H9 (cell line): ENCODE measurements around the gene GLIPR1L1. TPM values are rescaled to one million over a fixed set of nuclear protein-coding genes. Genes with fewer than 3 reads are reported as not detected.
A peak's percentile ranks its signal among the peaks of the same experiment; 100 is the strongest.

Experiments used
- DNase-seq: peaks from one replicate; pipeline ENCODE4 v3.0.0-alpha.2; 2017
- H2AFZ ChIP-seq: one replicate; pipeline ENCODE4 v1.6.1; 2013; ENCODE audit warnings: mild to moderate bottlenecking, low read length, control low read depth, moderate library complexity
- H2AK5ac ChIP-seq: 2 replicates; pipeline ENCODE4 v1.6.1; 2013; ENCODE audit warnings: low read length, control low read depth, mixed read lengths; ENCODE audit not compliant: insufficient read length
- H2BK120ac ChIP-seq: one replicate; pipeline ENCODE4 v1.6.1; 2013; ENCODE audit warnings: low read depth, mild to moderate bottlenecking, low read length, control low read depth, inconsistent platforms; ENCODE audit not compliant: poor library complexity, severe bottlenecking
- H2BK12ac ChIP-seq: 2 replicates; pipeline ENCODE4 v1.6.1; 2013; ENCODE audit warnings: low read length, control low read depth, mixed read lengths, low read depth; ENCODE audit not compliant: insufficient read length
- H2BK15ac ChIP-seq: 2 replicates; pipeline ENCODE4 v1.6.1; 2013; ENCODE audit warnings: low read depth, low read length, control low read depth
- H2BK20ac ChIP-seq: one replicate; pipeline ENCODE4 v1.6.1; 2013; ENCODE audit warnings: low read depth, mild to moderate bottlenecking, low read length, control low read depth, inconsistent platforms; ENCODE audit not compliant: poor library complexity, severe bottlenecking
- H2BK5ac ChIP-seq: 2 replicates; pipeline ENCODE4 v1.6.1; 2013; ENCODE audit warnings: low read length, control low read depth, mixed read lengths; ENCODE audit not compliant: insufficient read length
- H3K14ac ChIP-seq: 2 replicates; pipeline ENCODE4 v1.6.1; 2013; ENCODE audit warnings: low read length, control low read depth; ENCODE audit not compliant: insufficient read depth
- H3K18ac ChIP-seq: 2 replicates; pipeline ENCODE4 v1.6.1; 2013; ENCODE audit warnings: low read depth, mild to moderate bottlenecking, mixed read lengths, low read length, control low read depth; ENCODE audit not compliant: insufficient read length
- H3K23ac ChIP-seq: 2 replicates; pipeline ENCODE4 v1.6.1; 2013; ENCODE audit warnings: low read length, control low read depth, mixed read lengths, low read depth; ENCODE audit not compliant: insufficient read length
- H3K23me2 ChIP-seq: 2 replicates; pipeline ENCODE4 v1.6.1; 2013; ENCODE audit warnings: low read depth, mild to moderate bottlenecking, mixed read lengths, low read length, control low read depth; ENCODE audit not compliant: insufficient read length, poor library complexity, severe bottlenecking
- H3K27ac ChIP-seq: 2 replicates; pipeline ENCODE4 v1.5.1; 2013; ENCODE audit warnings: low read length, control low read depth, mixed read lengths, low read depth; ENCODE audit not compliant: insufficient read length
- H3K27me3 ChIP-seq: 2 replicates; pipeline ENCODE4 v1.6.1; 2013; ENCODE audit warnings: low read length, control low read depth, inconsistent platforms; ENCODE audit not compliant: insufficient read depth
- H3K4ac ChIP-seq: 2 replicates; pipeline ENCODE4 v1.6.1; 2013; ENCODE audit warnings: low read depth, mild to moderate bottlenecking, control low read depth, inconsistent platforms, low read length, moderate library complexity
- H3K4me1 ChIP-seq: 2 replicates; pipeline ENCODE4 v1.6.1; 2013; ENCODE audit warnings: low read length, control low read depth, inconsistent platforms; ENCODE audit not compliant: insufficient read depth
- H3K4me2 ChIP-seq: 2 replicates; pipeline ENCODE4 v1.6.1; 2013; ENCODE audit warnings: low read length, control low read depth, mixed read lengths; ENCODE audit not compliant: insufficient read length, insufficient read depth
- H3K56ac ChIP-seq: 2 replicates; pipeline ENCODE4 v1.6.1; 2013; ENCODE audit warnings: low read depth, mild to moderate bottlenecking, mixed read lengths, low read length, control low read depth; ENCODE audit not compliant: insufficient read length
- H3K79me1 ChIP-seq: 2 replicates; pipeline ENCODE4 v1.6.1; 2013; ENCODE audit warnings: low read depth, mild to moderate bottlenecking, moderate library complexity, low read length, control low read depth, inconsistent platforms; ENCODE audit not compliant: insufficient read depth, poor library complexity, severe bottlenecking
- H3K79me2 ChIP-seq: 2 replicates; pipeline ENCODE4 v1.6.1; 2013; ENCODE audit warnings: low read length, control low read depth, inconsistent platforms; ENCODE audit not compliant: insufficient read depth
- H3K9ac ChIP-seq: 2 replicates; pipeline ENCODE4 v1.6.1; 2013; ENCODE audit warnings: low read length, control low read depth, mixed read lengths; ENCODE audit not compliant: insufficient read length; ENCODE audit errors: extremely low read depth
- H3K9me3 ChIP-seq: one replicate; pipeline ENCODE4 v1.6.1; 2013; ENCODE audit warnings: low read depth, low read length, inconsistent platforms; ENCODE audit not compliant: control insufficient read depth
- H3T11ph ChIP-seq: one replicate; pipeline ENCODE4 v1.6.1; 2013; ENCODE audit warnings: mild to moderate bottlenecking, low read length, control low read depth, inconsistent platforms
- H4K20me1 ChIP-seq: one replicate; pipeline ENCODE4 v1.6.1; 2013; ENCODE audit not compliant: control insufficient read depth, insufficient read length, insufficient read depth
- H4K5ac ChIP-seq: 2 replicates; pipeline ENCODE4 v1.6.1; 2013; ENCODE audit warnings: low read depth, mild to moderate bottlenecking, mixed read lengths, low read length, control low read depth; ENCODE audit not compliant: insufficient read length
- H4K8ac ChIP-seq: replicated peaks from 2 replicates; pipeline ENCODE4 v1.6.1; 2013; ENCODE audit warnings: low read length, control low read depth, mixed read lengths, low read depth; ENCODE audit not compliant: insufficient read length
- H4K91ac ChIP-seq: 2 replicates; pipeline ENCODE4 v1.6.1; 2013; ENCODE audit warnings: low read depth, mild to moderate bottlenecking, moderate library complexity, mixed read lengths, low read length, control low read depth; ENCODE audit not compliant: insufficient read length
- H3K27ac Mint-ChIP-seq, 3 experiments: 2 replicates in 2 of 3; 3 replicates in 1 of 3; pipeline ENCODE4 v1.8.0; 2020 to 2021; ENCODE audit warnings: mixed read lengths in 3 of 3, mild to moderate bottlenecking in 1 of 3, moderate library complexity in 1 of 3
- H3K27me3 Mint-ChIP-seq: 2 replicates; pipeline ENCODE4 v1.8.0; 2021; ENCODE audit warnings: low read depth, mild to moderate bottlenecking, moderate library complexity, mixed read lengths
- H3K36me3 Mint-ChIP-seq, 3 experiments: 2 replicates in 2 of 3; 3 replicates in 1 of 3; pipeline ENCODE4 v1.8.0; 2020 to 2021; ENCODE audit warnings: low read depth in 3 of 3, mixed read lengths in 3 of 3; ENCODE audit not compliant: insufficient read depth in 1 of 3
- H3K4me1 Mint-ChIP-seq, 2 experiments: 2 replicates each; pipeline ENCODE4 v1.8.0; 2020; ENCODE audit warnings: mixed read lengths in 2 of 2
- H3K4me3 Mint-ChIP-seq, 2 experiments: 2 replicates in 1 of 2; 3 replicates in 1 of 2; pipeline ENCODE4 v1.8.0; 2020 to 2021; ENCODE audit warnings: mild to moderate bottlenecking in 2 of 2, mixed read lengths in 2 of 2, moderate library complexity in 1 of 2
- H3K9me3 Mint-ChIP-seq, 2 experiments: 2 replicates in 1 of 2; 3 replicates in 1 of 2; pipeline ENCODE4 v1.8.0; 2020; ENCODE audit warnings: mild to moderate bottlenecking in 2 of 2, mixed read lengths in 2 of 2, moderate library complexity in 1 of 2
- CTCF ChIP-seq: fragments of 200-600 bp; sonication (generic); conservative IDR thresholded peaks from 3 replicates; pipeline ENCODE4 v1.8.0; 2021; ENCODE audit warnings: antibody characterized with exemption, mild to moderate bottlenecking
- WGBS: extraction: QIAGEN DNeasy Blood & Tissue Kit; methylation state at CpG from one replicate; pipeline ENCODE4 v1.1.7; 2013; ENCODE audit warnings: missing lambda C conversion rate, low lambda C conversion rate, mixed read lengths; ENCODE audit not compliant: insufficient read length; ENCODE audit errors: extremely low coverage; 5-methylcytosine and 5-hydroxymethylcytosine counted together
- total RNA-seq: library from RNA; stranded (reverse); gene quantifications from 2 replicates; pipeline ENCODE4 v1.2.1, GENCODE V29; 2021

The GLIPR1L1 gene
- total RNA-seq, 1 experiment from 2014 or later = 1.9 TPM

- H3K14ac ChIP-seq = no peak overlapping the region
- DNase-seq = no peak
- no peaks in the 10 kb centered on the region for H3K36me3 Mint-ChIP-seq
- no peak overlapping the region for H2AK5ac ChIP-seq
- no peak overlapping the region for H4K5ac ChIP-seq
- no peak overlapping the region for H3K23ac ChIP-seq
- H3K27ac Mint-ChIP-seq = no peak overlapping the region
- no peak overlapping the region for H3T11ph ChIP-seq
- no peaks in the 10 kb centered on the region for H3K9me3 Mint-ChIP-seq
- peak; percentile 45; the same call in 2 of the 3 replicates for TF ChIP-seq CTCF
- no peak overlapping the region for H2BK12ac ChIP-seq
- H3K18ac ChIP-seq = no peak overlapping the region
- peaks cover 3% of the 10 kb centered on the region; the same call in 1 of the 2 replicates for H3K27me3 Mint-ChIP-seq
- H4K20me1 ChIP-seq = no peaks in the 10 kb centered on the region
- H3K4me3 Mint-ChIP-seq = no peak overlapping the region
- no peak overlapping the region for H3K4me2 ChIP-seq
- no peak overlapping the region for H3K9ac ChIP-seq
- no peak overlapping the region for H2AFZ ChIP-seq
- H3K56ac ChIP-seq = no peak overlapping the region
- no peak overlapping the region for H4K91ac ChIP-seq
- H3K23me2 ChIP-seq = no peaks in the 10 kb centered on the region
- no peaks in the 10 kb centered on the region for H3K27me3 ChIP-seq
- no peaks in the 10 kb centered on the region for H3K4me1 ChIP-seq
- H2BK120ac ChIP-seq = no peak overlapping the region
- whole genome bisulfite sequencing = no CpG with 5 or more reads among the region's 1 CpG
- H3K4me1 Mint-ChIP-seq = peaks cover 8 to 9% of the 10 kb centered on the region in 2 experiments
- H2BK15ac ChIP-seq = no peak overlapping the region
- no peaks in the 10 kb centered on the region for H3K79me2 ChIP-seq
- H2BK5ac ChIP-seq = no peak overlapping the region
- no peaks in the 10 kb centered on the region for H3K79me1 ChIP-seq
- H3K9me3 ChIP-seq = no peaks in the 10 kb centered on the region
- no peak overlapping the region for H2BK20ac ChIP-seq
- H3K4ac ChIP-seq = no peak overlapping the region
- no peak overlapping the region for H3K27ac ChIP-seq
- H4K8ac ChIP-seq = no peak overlapping the region
These were observed 44.7 kb upstream of the GLIPR1L1 start for GRCh38 chr12:75289753-75290152.
